NCI-H510A (cell line): Measurements from ENCODE around the gene RAB8B.

ENCODE experiments used
- DNase-seq: peaks from one replicate; lab custom pipeline; 2025; lab: John Stamatoyannopoulos, UW

RAB8B gene

GRCh38 chr15:63313825-63314224, 124.4 kb downstream of the RAB8B start:
- DNase-seq, result no peak

GRCh38 chr15:63314409-63314808, 125.0 kb downstream of the RAB8B start:
- no peak for DNase-seq
